DND-41 (cell line): ENCODE measurements around the gene ATXN1.

ENCODE experiments used
- ATAC-seq: fragments of 200-7000 bp; cut with Tn5 transposase; 3 replicates; pipeline ENCODE4 v1.9.1; 2021; ENCODE audit warnings: low read depth; ENCODE audit not compliant: insufficient read depth
- DNase-seq: peaks from one replicate; pipeline ENCODE4 v3.0.0-alpha.2; 2020
- H2AFZ ChIP-seq: 2 replicates; pipeline ENCODE4 v1.6.0; 2012; ENCODE audit warnings: low read depth, low read length
- H3K27ac ChIP-seq: 2 replicates; pipeline ENCODE4 v1.5.1; 2012; ENCODE audit warnings: low read length, inconsistent platforms
- H3K27me3 ChIP-seq: fragments of 200-600 bp; sonication (generic); 2 replicates; pipeline ENCODE4 v1.6.0; 2012; ENCODE audit warnings: low read length, mild to moderate bottlenecking, inconsistent platforms; ENCODE audit not compliant: insufficient read depth, poor library complexity
- H3K36me3 ChIP-seq: 2 replicates; pipeline ENCODE4 v1.5.1; 2012; ENCODE audit warnings: low read length, inconsistent platforms; ENCODE audit not compliant: insufficient read depth
- H3K4me1 ChIP-seq: 2 replicates; pipeline ENCODE4 v1.5.1; 2012; ENCODE audit warnings: mild to moderate bottlenecking, low read length; ENCODE audit not compliant: insufficient read depth
- H3K4me2 ChIP-seq: 2 replicates; pipeline ENCODE4 v1.6.0; 2012; ENCODE audit warnings: mild to moderate bottlenecking, moderate library complexity, low read length, inconsistent platforms; ENCODE audit not compliant: insufficient read depth
- H3K4me3 ChIP-seq, 2 experiments: fragments of 200-600 bp in 1 of 2; shearing (Covaris generic) in 1 of 2; 2 replicates each; pipeline ENCODE4 v1.5.1; 2012 to 2016; ENCODE audit warnings: inconsistent platforms in 2 of 2, low read length in 2 of 2, mild to moderate bottlenecking in 2 of 2, low read depth in 1 of 2, moderate library complexity in 1 of 2
- H3K79me2 ChIP-seq: 2 replicates; pipeline ENCODE4 v1.6.0; 2012; ENCODE audit warnings: low read length, inconsistent platforms; ENCODE audit not compliant: insufficient read depth
- H3K9ac ChIP-seq: 2 replicates; pipeline ENCODE4 v1.6.0; 2012; ENCODE audit warnings: low read depth, mild to moderate bottlenecking, inconsistent platforms, low read length, moderate library complexity
- H3K9me3 ChIP-seq: 2 replicates; pipeline ENCODE4 v1.5.1; 2012; ENCODE audit warnings: low read length, moderate library complexity, mild to moderate bottlenecking, inconsistent platforms; ENCODE audit not compliant: insufficient read depth, severe bottlenecking
- H4K20me1 ChIP-seq: 2 replicates; pipeline ENCODE4 v1.6.0; 2012; ENCODE audit warnings: low read length; ENCODE audit not compliant: insufficient read depth
- CTCF ChIP-seq: IDR thresholded peaks from 2 replicates; pipeline ENCODE4 v1.5.1; 2012; ENCODE audit warnings: borderline replicate concordance, low read length, moderate library complexity, mild to moderate bottlenecking; ENCODE audit not compliant: poor library complexity, severe bottlenecking; ENCODE audit errors: extremely low read depth
- EZH2 ChIP-seq: IDR thresholded peaks from 3 replicates; pipeline ENCODE4 v1.6.1; 2012; ENCODE audit warnings: borderline replicate concordance, low read depth, mild to moderate bottlenecking, moderate library complexity, low read length, inconsistent platforms; ENCODE audit not compliant: severe bottlenecking

The ATXN1 gene

GRCh38 chr6:16644540-16645250 lies 116.6 kb downstream of the ATXN1 start:
- no peaks in the 10 kb centered on the region for H3K4me1 ChIP-seq
- H3K4me2 ChIP-seq: no peak overlapping the region
- ATAC-seq: no peak
- TF ChIP-seq EZH2 (no peak), CTCF (no peak)
- no peaks in the 10 kb centered on the region for H3K36me3 ChIP-seq
- DNase-seq: no peak
- no peaks in the 10 kb centered on the region for H3K79me2 ChIP-seq
- H4K20me1 ChIP-seq: no peaks in the 10 kb centered on the region
- no peaks in the 10 kb centered on the region for H3K27me3 ChIP-seq
- no peak overlapping the region for H3K9ac ChIP-seq
- no peak overlapping the region for H3K4me3 ChIP-seq
- no peak overlapping the region for H2AFZ ChIP-seq
- H3K27ac ChIP-seq: no peak overlapping the region
- H3K9me3 ChIP-seq: no peaks in the 10 kb centered on the region

GRCh38 chr6:16639684-16640480 lies 121.4 kb downstream of the ATXN1 start:
- Histone ChIP-seq H3K27ac (no peak overlapping the region), H3K4me1 (no peaks in the 10 kb centered on the region), H3K27me3 (no peaks in the 10 kb centered on the region), H3K9me3 (no peaks in the 10 kb centered on the region), H2AFZ (no peak overlapping the region), H3K9ac (no peak overlapping the region), H3K79me2 (no peaks in the 10 kb centered on the region), H4K20me1 (no peaks in the 10 kb centered on the region), H3K36me3 (no peaks in the 10 kb centered on the region), H3K4me3 (no peak overlapping the region), H3K4me2 (no peak overlapping the region)
- no peak for TF ChIP-seq CTCF
- TF ChIP-seq EZH2: no peak
- ATAC-seq (no peak), DNase-seq (no peak)

- no peak overlapping the region for H3K4me2 ChIP-seq
- DNase-seq: no peak
Measured at GRCh38 chr6:16637635-16638034, 123.6 kb downstream of the ATXN1 start.

More at GRCh38 chr6:16637635-16638034, 123.6 kb downstream of the ATXN1 start:
- H3K9me3 ChIP-seq: no peaks in the 10 kb centered on the region
- TF ChIP-seq EZH2 (no peak), CTCF (no peak)
- no peak for ATAC-seq
- H3K79me2 ChIP-seq: no peaks in the 10 kb centered on the region
- no peaks in the 10 kb centered on the region for H3K4me1 ChIP-seq
- H3K36me3 ChIP-seq: no peaks in the 10 kb centered on the region
- H3K27ac ChIP-seq: no peak overlapping the region
- no peaks in the 10 kb centered on the region for H3K27me3 ChIP-seq
- H4K20me1 ChIP-seq: no peaks in the 10 kb centered on the region
- H2AFZ ChIP-seq: no peak overlapping the region
- no peak overlapping the region for H3K4me3 ChIP-seq
- no peak overlapping the region for H3K9ac ChIP-seq
